ENCODE measurements around the gene ADCK1. TPM values are rescaled to one million over a fixed set of nuclear protein-coding genes. Genes with fewer than 3 reads are reported as not detected.
"Not testable (repeated sequence)": the region's sequence is repeated elsewhere in the genome, so short reads cannot be mapped to it uniquely, and the experiment has no call there.

The ADCK1 gene
- total RNA-seq, 4 donors from 2014 or later, result 10.7 to 33.0 (median 18.9) TPM

DNA sequence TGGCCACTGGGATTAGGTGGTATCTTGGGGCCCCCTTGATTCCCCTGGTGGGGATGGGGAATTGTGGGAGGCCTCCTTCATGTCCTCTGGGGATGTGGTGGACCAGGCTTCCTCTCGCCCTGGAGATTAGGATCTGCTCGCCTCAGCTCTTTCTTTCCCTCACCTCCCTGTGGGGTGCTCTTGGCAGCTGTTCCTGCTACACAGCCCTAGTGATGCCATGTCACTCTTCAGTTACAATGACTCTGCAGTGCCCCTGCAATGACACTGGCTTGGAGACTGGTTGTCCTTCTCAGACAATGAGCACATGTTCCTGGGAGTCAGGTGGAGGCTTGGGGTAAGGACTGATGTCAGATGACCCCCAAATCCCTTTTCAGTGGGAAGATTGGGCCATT is 83.9 kb downstream of the ADCK1 start:
- no peak overlapping the region for H3K4me3 ChIP-seq
- no peaks in the 10 kb centered on the region for H3K4me1 ChIP-seq
- no peak overlapping the region for H3K27ac ChIP-seq
- DNase-seq, result no peak
- H3K36me3 ChIP-seq, result peaks cover 0 to 13% (median 0%) of the 10 kb centered on the region in 3 donors
- H3K27me3 ChIP-seq, result no peaks in the 10 kb centered on the region
- H3K9me3 ChIP-seq, result no peaks in the 10 kb centered on the region
- TF ChIP-seq, protein P1, sequence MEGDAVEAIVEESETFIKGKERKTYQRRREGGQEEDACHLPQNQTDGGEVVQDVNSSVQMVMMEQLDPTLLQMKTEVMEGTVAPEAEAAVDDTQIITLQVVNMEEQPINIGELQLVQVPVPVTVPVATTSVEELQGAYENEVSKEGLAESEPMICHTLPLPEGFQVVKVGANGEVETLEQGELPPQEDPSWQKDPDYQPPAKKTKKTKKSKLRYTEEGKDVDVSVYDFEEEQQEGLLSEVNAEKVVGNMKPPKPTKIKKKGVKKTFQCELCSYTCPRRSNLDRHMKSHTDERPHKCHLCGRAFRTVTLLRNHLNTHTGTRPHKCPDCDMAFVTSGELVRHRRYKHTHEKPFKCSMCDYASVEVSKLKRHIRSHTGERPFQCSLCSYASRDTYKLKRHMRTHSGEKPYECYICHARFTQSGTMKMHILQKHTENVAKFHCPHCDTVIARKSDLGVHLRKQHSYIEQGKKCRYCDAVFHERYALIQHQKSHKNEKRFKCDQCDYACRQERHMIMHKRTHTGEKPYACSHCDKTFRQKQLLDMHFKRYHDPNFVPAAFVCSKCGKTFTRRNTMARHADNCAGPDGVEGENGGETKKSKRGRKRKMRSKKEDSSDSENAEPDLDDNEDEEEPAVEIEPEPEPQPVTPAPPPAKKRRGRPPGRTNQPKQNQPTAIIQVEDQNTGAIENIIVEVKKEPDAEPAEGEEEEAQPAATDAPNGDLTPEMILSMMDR (IDR thresholded peaks at IDR 0.05), result no peak
- TF ChIP-seq POLR2A (IDR thresholded peaks at IDR 0.05), result no peak

DNA sequence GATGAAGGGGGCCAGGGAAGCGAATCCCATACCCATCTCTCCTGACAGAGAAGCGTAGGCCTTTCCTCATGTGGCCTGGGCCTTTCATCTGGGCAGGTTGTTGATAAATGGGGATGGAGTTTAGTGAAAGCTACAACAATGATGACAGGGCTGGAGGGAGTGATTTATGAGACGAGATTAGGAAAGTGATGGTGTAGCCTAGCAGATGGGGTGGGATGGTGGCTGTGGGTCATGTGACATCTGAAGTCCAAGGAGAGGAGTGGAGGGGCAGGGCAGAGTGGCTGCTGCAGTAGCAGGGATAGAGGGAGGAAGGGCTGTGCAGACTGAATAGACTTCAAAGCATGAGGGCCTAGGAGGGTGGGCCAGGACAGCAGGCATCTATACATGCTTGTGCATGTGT is 85.5 kb downstream of the ADCK1 start:
- H3K9me3 ChIP-seq, result no peaks in the 10 kb centered on the region
- no peaks in the 10 kb centered on the region for H3K4me1 ChIP-seq
- no peak for TF ChIP-seq POLR2A (IDR thresholded peaks at IDR 0.05)
- TF ChIP-seq, protein P1 (IDR thresholded peaks at IDR 0.05), result no peak
- no peak overlapping the region for H3K27ac ChIP-seq
- H3K36me3 ChIP-seq, result peaks cover 0 to 16% (median 0%) of the 10 kb centered on the region in 3 donors
- no peak for DNase-seq
- no peaks in the 10 kb centered on the region for H3K27me3 ChIP-seq
- no peak overlapping the region for H3K4me3 ChIP-seq

- no peak for TF ChIP-seq POLR2A (IDR thresholded peaks at IDR 0.05)
- TF ChIP-seq, protein P1 (IDR thresholded peaks at IDR 0.05), result no peak
- Histone ChIP-seq H3K4me1 (no peaks in the 10 kb centered on the region), H3K4me3 (no peak overlapping the region), H3K27ac (no peak overlapping the region), H3K9me3 (no peaks in the 10 kb centered on the region), H3K36me3 (peaks cover 0 to 16% (median 0%) of the 10 kb centered on the region in 3 donors), H3K27me3 (no peaks in the 10 kb centered on the region)
- DNase-seq, result no peak
These were observed 86.1 kb downstream of the ADCK1 start for GRCh38 chr14:77886010-77886409.

GRCh38 chr14:77888903-77889302 is 89.0 kb downstream of the ADCK1 start:
- not testable (repeated sequence) for DNase-seq, H3K4me1 ChIP-seq, H3K4me3 ChIP-seq, H3K27me3 ChIP-seq, H3K9me3 ChIP-seq, H3K27ac ChIP-seq
- H3K36me3 ChIP-seq, result peaks cover 0 to 16% (median 0%) of the 10 kb centered on the region in 3 donors

GRCh38 chr14:77889971-77890442 is 90.1 kb downstream of the ADCK1 start:
- Histone ChIP-seq H3K9me3 (no peaks in the 10 kb centered on the region), H3K4me1 (no peaks in the 10 kb centered on the region), H3K36me3 (peaks cover 0 to 16% (median 0%) of the 10 kb centered on the region in 3 donors), H3K27ac (no peak overlapping the region), H3K27me3 (no peaks in the 10 kb centered on the region), H3K4me3 (no peak overlapping the region)
- TF ChIP-seq POLR2A (IDR thresholded peaks at IDR 0.05), result no peak
- TF ChIP-seq, protein P1 (IDR thresholded peaks at IDR 0.05), result no peak
- no peak for DNase-seq

- TF ChIP-seq POLR2A (IDR thresholded peaks at IDR 0.05), result no peak
- TF ChIP-seq, protein P1 (IDR thresholded peaks at IDR 0.05), result no peak
- no peaks in the 10 kb centered on the region for H3K9me3 ChIP-seq
- H3K36me3 ChIP-seq, result peaks cover 0 to 16% (median 0%) of the 10 kb centered on the region in 3 donors
- H3K27ac ChIP-seq, result no peak overlapping the region
- no peaks in the 10 kb centered on the region for H3K4me1 ChIP-seq
- no peaks in the 10 kb centered on the region for H3K27me3 ChIP-seq
- DNase-seq, result no peak
- H3K4me3 ChIP-seq, result no peak overlapping the region
These were observed 91.0 kb downstream of the ADCK1 start for GRCh38 chr14:77890873-77891272.

All from Peyer's patch (tissue), 4 donors.